Lung (tissue), 12 donors: ENCODE results near the gene BICRAL. TPM values are rescaled to one million over a fixed set of nuclear protein-coding genes. Genes with fewer than 3 reads are reported as not detected.

Experiments
- ATAC-seq: fragments of 200-7000 bp; cut with Tn5 transposase; one replicate; pipeline ENCODE4 v1.9.1; 2020; ENCODE audit warnings: moderate number of reproducible peaks; ENCODE audit not compliant: insufficient read depth, low FRiP score
- DNase-seq, 3 donors: peaks; one replicate each; pipeline ENCODE4 v3.0.0-alpha.2; 2013 to 2017
- H3K27ac ChIP-seq, 2 donors: one replicate each; pipeline ENCODE4 v1.5.1; 2013; ENCODE audit warnings: mild to moderate bottlenecking in 2 of 2, moderate library complexity in 2 of 2, control low read depth in 1 of 2, inconsistent platforms in 1 of 2, low read depth in 1 of 2, low read length in 1 of 2
- H3K27me3 ChIP-seq, 3 donors: one replicate each; pipeline ENCODE4 v1.5.1; 2013; ENCODE audit warnings: low read length in 2 of 3; ENCODE audit not compliant: control insufficient read depth in 3 of 3, insufficient read depth in 3 of 3
- H3K36me3 ChIP-seq, 4 donors: one replicate each; pipeline ENCODE4 v1.5.1; 2013; ENCODE audit warnings: low read length in 4 of 4, mild to moderate bottlenecking in 1 of 4, moderate library complexity in 1 of 4; ENCODE audit not compliant: control insufficient read depth in 4 of 4, insufficient read depth in 4 of 4
- H3K4me1 ChIP-seq, 5 donors: one replicate each; pipeline ENCODE4 v1.5.1; 2013; ENCODE audit warnings: low read length in 5 of 5, mild to moderate bottlenecking in 2 of 5, moderate library complexity in 1 of 5; ENCODE audit not compliant: control insufficient read depth in 5 of 5, insufficient read depth in 5 of 5
- H3K4me3 ChIP-seq: one replicate; pipeline ENCODE4 v1.5.1; 2013; ENCODE audit warnings: mild to moderate bottlenecking, control low read depth, moderate library complexity
- H3K9ac ChIP-seq, 2 donors: one replicate each; pipeline ENCODE4 v1.5.1; 2013; ENCODE audit warnings: low read length in 2 of 2, control low read depth in 1 of 2; ENCODE audit not compliant: insufficient read depth in 1 of 2
- H3K9me3 ChIP-seq, 4 donors: one replicate each; pipeline ENCODE4 v1.5.1; 2013; ENCODE audit warnings: low read length in 3 of 4, mild to moderate bottlenecking in 1 of 4, moderate library complexity in 1 of 4; ENCODE audit not compliant: control insufficient read depth in 4 of 4, insufficient read depth in 3 of 4
- CTCF ChIP-seq: IDR thresholded peaks from 2 replicates; pipeline ENCODE4 v1.5.1; 2012; ENCODE audit warnings: mild to moderate bottlenecking; ENCODE audit errors: control extremely low read depth, extremely low read depth
- WGBS, 2 donors: extraction: QIAGEN DNeasy Blood & Tissue Kit; methylation state at CpG; one replicate each; pipeline ENCODE4 v1.1.7; 2013; 5-methylcytosine and 5-hydroxymethylcytosine counted together
- polyA plus RNA-seq, 2 donors: library from polyadenylated mRNA; stranded (reverse); fragments of 200-250 nt; gene quantifications; one replicate each; pipeline ENCODE4 v1.2.1, GENCODE V29; 2013
- total RNA-seq, 2 donors: library from RNA; depleted of rRNA in 1 of 2; stranded (reverse); fragments of >200 nt in 1 of 2; gene quantifications; one replicate each; pipeline ENCODE4 v1.2.1, GENCODE V29; 2014 to 2021
- donor health status: control.
- donor health status: control.
- donor health status: Bipolar disorder and iron deficiency.
- donor health status: healthy.
- donor health status: DM: yes; HTN: yes; CAD: no.

Gene BICRAL
- total and polyA plus RNA-seq, 4 donors = 2.8 to 18.6 (median 10.7) TPM

GRCh38 chr6:42911171-42912021 lies 129.5 kb downstream of the BICRAL start:
- WGBS, 2 donors = 17 to 20% methylated on average over 48 to 49 of the region's 49 CpGs

GRCh38 chr6:42914546-42914945 lies 132.7 kb downstream of the BICRAL start:
- Histone ChIP-seq H3K36me3 (no peaks in the 10 kb centered on the region), H3K27me3 (no peaks in the 10 kb centered on the region), H3K4me3 (no peak overlapping the region), H3K27ac (no peak overlapping the region), H3K9me3 (no peaks in the 10 kb centered on the region), H3K4me1 (peaks cover 0 to 1% (median 0%) of the 10 kb centered on the region in 5 donors), H3K9ac (no peak overlapping the region)
- no peak for ATAC-seq
- no peak for DNase-seq
- TF ChIP-seq CTCF = no peak
- WGBS, 2 donors = 78 to 88% methylated on average over 4 of the region's 4 CpGs

More at GRCh38 chr6:42911171-42912021, 129.5 kb downstream of the BICRAL start:
- H3K27me3 ChIP-seq = no peaks in the 10 kb centered on the region
- no peak for TF ChIP-seq CTCF
- H3K27ac ChIP-seq = no peak overlapping the region
- DNase-seq (peak; percentile 27 to 50 (median 49)), ATAC-seq (no peak)
- H3K4me3 ChIP-seq = no peak overlapping the region
- H3K36me3 ChIP-seq = no peaks in the 10 kb centered on the region
- H3K9me3 ChIP-seq = no peaks in the 10 kb centered on the region
- peak overlapping the region; percentile 46 to 58 for H3K9ac ChIP-seq
- peaks cover 0 to 1% (median 0%) of the 10 kb centered on the region in 5 donors for H3K4me1 ChIP-seq

- Histone ChIP-seq H3K27me3 (no peaks in the 10 kb centered on the region), H3K27ac (no peak within 1 kb of the TSS), H3K36me3 (no peaks in the 10 kb centered on the region), H3K4me3 (no peak within 1 kb of the TSS), H3K9ac (no peak within 1 kb of the TSS), H3K9me3 (no peaks in the 10 kb centered on the region), H3K4me1 (peaks cover 0 to 1% (median 0%) of the 10 kb centered on the region in 5 donors)
- DNase-seq (no peak), ATAC-seq (no peak)
- 74 to 77% methylated on average over 7 to 10 of the region's 10 CpGs for WGBS, 2 donors
- TF ChIP-seq CTCF = no peak
These were observed 133.9 kb downstream of the BICRAL start, which contains the start of gene PTCRA for GRCh38 chr6:42915732-42916131. Gene PTCRA, plus strand, starts transcription at chr6:42916053. Its CDS starts 17 bp downstream, at chr6:42916070.
